ENCODE measurements around the gene SMU1.

DNA sequence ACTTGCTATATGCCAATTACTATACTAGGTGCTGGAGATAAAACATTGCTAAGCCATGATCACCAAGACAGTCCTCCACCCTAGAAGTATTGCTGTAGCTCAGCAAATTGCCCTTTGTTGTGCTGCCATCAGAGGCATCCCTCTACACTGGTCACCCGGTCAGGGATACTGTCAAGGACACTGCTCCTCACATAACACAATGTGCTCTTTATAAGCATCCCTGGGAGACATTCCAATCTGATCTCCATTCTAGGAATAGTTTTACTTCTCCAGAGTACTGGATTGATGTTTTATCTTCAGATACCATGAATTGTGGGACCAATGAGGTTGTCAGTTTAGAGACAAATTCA is 61.8 kb downstream of the SMU1 start:
- TF ChIP-seq, protein P1, sequence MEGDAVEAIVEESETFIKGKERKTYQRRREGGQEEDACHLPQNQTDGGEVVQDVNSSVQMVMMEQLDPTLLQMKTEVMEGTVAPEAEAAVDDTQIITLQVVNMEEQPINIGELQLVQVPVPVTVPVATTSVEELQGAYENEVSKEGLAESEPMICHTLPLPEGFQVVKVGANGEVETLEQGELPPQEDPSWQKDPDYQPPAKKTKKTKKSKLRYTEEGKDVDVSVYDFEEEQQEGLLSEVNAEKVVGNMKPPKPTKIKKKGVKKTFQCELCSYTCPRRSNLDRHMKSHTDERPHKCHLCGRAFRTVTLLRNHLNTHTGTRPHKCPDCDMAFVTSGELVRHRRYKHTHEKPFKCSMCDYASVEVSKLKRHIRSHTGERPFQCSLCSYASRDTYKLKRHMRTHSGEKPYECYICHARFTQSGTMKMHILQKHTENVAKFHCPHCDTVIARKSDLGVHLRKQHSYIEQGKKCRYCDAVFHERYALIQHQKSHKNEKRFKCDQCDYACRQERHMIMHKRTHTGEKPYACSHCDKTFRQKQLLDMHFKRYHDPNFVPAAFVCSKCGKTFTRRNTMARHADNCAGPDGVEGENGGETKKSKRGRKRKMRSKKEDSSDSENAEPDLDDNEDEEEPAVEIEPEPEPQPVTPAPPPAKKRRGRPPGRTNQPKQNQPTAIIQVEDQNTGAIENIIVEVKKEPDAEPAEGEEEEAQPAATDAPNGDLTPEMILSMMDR (IDR thresholded peaks at IDR 0.05; ENCODE audit: insufficient read depth, low read depth, low read length) = no peak
- TF ChIP-seq EZH2 (IDR thresholded peaks at IDR 0.05; ENCODE audit: insufficient read depth, low read length) = no peak
